ENCODE results near the gene NNMT. TPM values are rescaled to one million over a fixed set of nuclear protein-coding genes. Genes with fewer than 3 reads are reported as not detected.

The NNMT gene
- total RNA-seq, 1 donor from 2014 or later = 0.82 TPM

- Mint-ChIP-seq H3K27me3 (ENCODE audit: low read depth) (no peaks in the 10 kb centered on the region), H3K27ac (ENCODE audit: unreplicated experiment) (no peak overlapping the region), H3K9me3 (peaks cover 12% of the 10 kb centered on the region), H3K36me3 (ENCODE audit: low read depth) (peaks cover 15% of the 10 kb centered on the region), H3K4me1 (no peaks in the 10 kb centered on the region), H3K4me3 (no peak overlapping the region)
- no peak for DNase-seq (ENCODE audit: low read depth, low spot score)
- no peak for TF ChIP-seq CTCF (conservative IDR thresholded peaks at IDR 0.05)
Measured at GRCh38 chr11:114297806-114298709, 1.9 kb downstream of the NNMT start.

- H3K27ac Mint-ChIP-seq (ENCODE audit: unreplicated experiment) = no peak overlapping the region
- H3K4me1 Mint-ChIP-seq = no peaks in the 10 kb centered on the region
- peaks cover 10% of the 10 kb centered on the region for H3K9me3 Mint-ChIP-seq
- peaks cover 15% of the 10 kb centered on the region for H3K36me3 Mint-ChIP-seq (ENCODE audit: low read depth)
- DNase-seq (ENCODE audit: low read depth, low spot score) = no peak
- no peak overlapping the region for H3K4me3 Mint-ChIP-seq
- no peaks in the 10 kb centered on the region for H3K27me3 Mint-ChIP-seq (ENCODE audit: low read depth)
- TF ChIP-seq CTCF (conservative IDR thresholded peaks at IDR 0.05) = no peak
Measured at GRCh38 chr11:114298710-114299109, 2.5 kb downstream of the NNMT start.

GRCh38 chr11:114301088-114301487, 4.9 kb downstream of the NNMT start:
- no peaks in the 10 kb centered on the region for H3K27me3 Mint-ChIP-seq (ENCODE audit: low read depth)
- peaks cover 9% of the 10 kb centered on the region for H3K9me3 Mint-ChIP-seq
- DNase-seq (ENCODE audit: low read depth, low spot score) = no peak
- H3K4me3 Mint-ChIP-seq = no peak overlapping the region
- no peak for TF ChIP-seq CTCF (conservative IDR thresholded peaks at IDR 0.05)
- H3K4me1 Mint-ChIP-seq = no peaks in the 10 kb centered on the region
- H3K27ac Mint-ChIP-seq (ENCODE audit: unreplicated experiment) = no peak overlapping the region
- peaks cover 15% of the 10 kb centered on the region for H3K36me3 Mint-ChIP-seq (ENCODE audit: low read depth)

- Mint-ChIP-seq H3K27me3 (ENCODE audit: low read depth) (no peaks in the 10 kb centered on the region), H3K27ac (ENCODE audit: unreplicated experiment) (no peak overlapping the region), H3K4me1 (no peaks in the 10 kb centered on the region), H3K9me3 (peaks cover 9% of the 10 kb centered on the region), H3K36me3 (ENCODE audit: low read depth) (peaks cover 15% of the 10 kb centered on the region), H3K4me3 (no peak overlapping the region)
- DNase-seq (ENCODE audit: low read depth, low spot score) = no peak
- TF ChIP-seq CTCF (conservative IDR thresholded peaks at IDR 0.05) = no peak
Measured at GRCh38 chr11:114301927-114302326, 5.7 kb downstream of the NNMT start.

GRCh38 chr11:114302663-114303062, 6.5 kb downstream of the NNMT start:
- Mint-ChIP-seq H3K4me1 (no peaks in the 10 kb centered on the region), H3K36me3 (ENCODE audit: low read depth) (peaks cover 15% of the 10 kb centered on the region), H3K27me3 (ENCODE audit: low read depth) (peaks cover 5% of the 10 kb centered on the region), H3K4me3 (no peak overlapping the region), H3K27ac (ENCODE audit: unreplicated experiment) (no peak overlapping the region), H3K9me3 (peaks cover 9% of the 10 kb centered on the region)
- DNase-seq (ENCODE audit: low read depth, low spot score) = no peak
- no peak for TF ChIP-seq CTCF (conservative IDR thresholded peaks at IDR 0.05)

Data from neural crest cell (in vitro differentiated cells).